ENCODE measurements around the gene JRKL.

GRCh38 chr11:96367342-96367741 lies 22.5 kb upstream of the JRKL start:
- TF ChIP-seq CTCF (IDR thresholded peaks at IDR 0.05) (no peak), POLR2A (IDR thresholded peaks at IDR 0.05) (no peak)
